SK-N-SH (cell line): ENCODE results near the gene GALR3.

Experiments used
- CHD2 ChIP-seq: fragments of 150-350 bp; IDR thresholded peaks from 2 replicates; pipeline ENCODE4 v1.6.1; 2018; ENCODE audit warnings: low read length; ENCODE audit not compliant: partially characterized antibody
- CTCF ChIP-seq: fragments of 200-600 bp; sonication (generic); IDR thresholded peaks from 2 replicates; pipeline ENCODE4 v1.6.1; 2017; ENCODE audit warnings: antibody characterized with exemption, mild to moderate bottlenecking, moderate library complexity
- EP300 ChIP-seq, 2 experiments: IDR thresholded peaks; 2 replicates each; pipeline versions ENCODE4 v1.4.0 to v1.6.1; 2012; ENCODE audit warnings: borderline replicate concordance in 1 of 2, low read depth in 1 of 2, low read length in 1 of 2
- EZH2phosphoT487 ChIP-seq: fragments of 200-600 bp; sonication (generic); IDR thresholded peaks from 2 replicates; pipeline ENCODE4 v1.6.1; 2017; ENCODE audit warnings: low read depth, mixed run types, mild to moderate bottlenecking, antibody characterized with exemption, moderate library complexity, borderline replicate concordance
- FOXM1 ChIP-seq: IDR thresholded peaks from 2 replicates; pipeline ENCODE4 v1.4.0; 2012; ENCODE audit warnings: low read depth, mild to moderate bottlenecking
- GABPA ChIP-seq: IDR thresholded peaks from 2 replicates; pipeline ENCODE4 v1.4.0; 2012; ENCODE audit warnings: low read depth, mild to moderate bottlenecking
- PBX3 ChIP-seq: IDR thresholded peaks from 2 replicates; pipeline ENCODE4; 2012
- POLR2AphosphoS5 ChIP-seq: IDR thresholded peaks from 2 replicates; pipeline ENCODE4 v1.6.1; 2012; ENCODE audit warnings: low read depth, low read length
- RAD21 ChIP-seq: IDR thresholded peaks from 2 replicates; pipeline ENCODE4 v1.6.1; 2012; ENCODE audit warnings: mild to moderate bottlenecking, low read length
- SMC3 ChIP-seq: IDR thresholded peaks from 2 replicates; pipeline ENCODE4 v1.6.1; 2012; ENCODE audit warnings: low read depth, low read length, improper control_type of control experiment
- TCF12 ChIP-seq: IDR thresholded peaks from 2 replicates; pipeline ENCODE4 v1.4.0; 2012
- ZBTB33 ChIP-seq: IDR thresholded peaks from 2 replicates; pipeline ENCODE4 v1.4.0; 2012; ENCODE audit warnings: low read depth, borderline replicate concordance
- TF ChIP-seq, protein P1 (sequence below): IDR thresholded peaks from 2 replicates; pipeline ENCODE4 v1.6.1; 2012; ENCODE audit warnings: mild to moderate bottlenecking, low read depth, low read length, moderate library complexity

DNA sequence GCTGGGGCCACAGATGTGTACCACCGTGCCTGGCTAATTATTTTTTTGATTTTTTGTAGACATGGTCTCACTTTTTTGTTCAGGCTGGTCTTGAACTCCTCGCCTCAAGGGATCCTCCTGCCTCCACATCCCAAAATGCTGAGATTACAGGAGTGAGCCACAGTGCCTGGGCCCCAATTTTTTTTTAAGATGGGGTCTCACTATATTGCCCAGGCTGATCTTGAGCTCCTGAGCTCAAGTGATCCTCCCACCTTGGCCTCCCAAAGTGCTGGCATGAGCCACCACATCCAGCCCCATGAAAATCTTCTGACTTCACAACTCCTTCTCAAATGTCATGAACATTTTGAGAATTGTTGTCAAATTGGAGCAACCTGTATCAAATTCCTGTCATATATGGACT lies 23.3 kb downstream of the GALR3 start:
- TF ChIP-seq EZH2phosphoT487 (no peak), GABPA (no peak), CHD2 (no peak), CTCF (no peak), SMC3 (no peak), POLR2AphosphoS5 (no peak), RAD21 (no peak), PBX3 (no peak), ZBTB33 (no peak), EP300 (IDR thresholded peaks at IDR 0.05; ENCODE audit: borderline replicate concordance in 1 of 2, low read depth in 1 of 2, low read length in 1 of 2) (no peak), TCF12 (no peak), FOXM1 (no peak)
- TF ChIP-seq, protein P1, sequence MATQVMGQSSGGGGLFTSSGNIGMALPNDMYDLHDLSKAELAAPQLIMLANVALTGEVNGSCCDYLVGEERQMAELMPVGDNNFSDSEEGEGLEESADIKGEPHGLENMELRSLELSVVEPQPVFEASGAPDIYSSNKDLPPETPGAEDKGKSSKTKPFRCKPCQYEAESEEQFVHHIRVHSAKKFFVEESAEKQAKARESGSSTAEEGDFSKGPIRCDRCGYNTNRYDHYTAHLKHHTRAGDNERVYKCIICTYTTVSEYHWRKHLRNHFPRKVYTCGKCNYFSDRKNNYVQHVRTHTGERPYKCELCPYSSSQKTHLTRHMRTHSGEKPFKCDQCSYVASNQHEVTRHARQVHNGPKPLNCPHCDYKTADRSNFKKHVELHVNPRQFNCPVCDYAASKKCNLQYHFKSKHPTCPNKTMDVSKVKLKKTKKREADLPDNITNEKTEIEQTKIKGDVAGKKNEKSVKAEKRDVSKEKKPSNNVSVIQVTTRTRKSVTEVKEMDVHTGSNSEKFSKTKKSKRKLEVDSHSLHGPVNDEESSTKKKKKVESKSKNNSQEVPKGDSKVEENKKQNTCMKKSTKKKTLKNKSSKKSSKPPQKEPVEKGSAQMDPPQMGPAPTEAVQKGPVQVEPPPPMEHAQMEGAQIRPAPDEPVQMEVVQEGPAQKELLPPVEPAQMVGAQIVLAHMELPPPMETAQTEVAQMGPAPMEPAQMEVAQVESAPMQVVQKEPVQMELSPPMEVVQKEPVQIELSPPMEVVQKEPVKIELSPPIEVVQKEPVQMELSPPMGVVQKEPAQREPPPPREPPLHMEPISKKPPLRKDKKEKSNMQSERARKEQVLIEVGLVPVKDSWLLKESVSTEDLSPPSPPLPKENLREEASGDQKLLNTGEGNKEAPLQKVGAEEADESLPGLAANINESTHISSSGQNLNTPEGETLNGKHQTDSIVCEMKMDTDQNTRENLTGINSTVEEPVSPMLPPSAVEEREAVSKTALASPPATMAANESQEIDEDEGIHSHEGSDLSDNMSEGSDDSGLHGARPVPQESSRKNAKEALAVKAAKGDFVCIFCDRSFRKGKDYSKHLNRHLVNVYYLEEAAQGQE: no peak
